ENCODE results near the gene PPP1R1C.
"Not testable (repeated sequence)": the region's sequence is repeated elsewhere in the genome, so short reads cannot be mapped to it uniquely, and the experiment has no call there.

PPP1R1C gene

GRCh38 chr2:182015334-182016109 is 29.9 kb downstream of the PPP1R1C start:
- DNase-seq = no peak

DNA sequence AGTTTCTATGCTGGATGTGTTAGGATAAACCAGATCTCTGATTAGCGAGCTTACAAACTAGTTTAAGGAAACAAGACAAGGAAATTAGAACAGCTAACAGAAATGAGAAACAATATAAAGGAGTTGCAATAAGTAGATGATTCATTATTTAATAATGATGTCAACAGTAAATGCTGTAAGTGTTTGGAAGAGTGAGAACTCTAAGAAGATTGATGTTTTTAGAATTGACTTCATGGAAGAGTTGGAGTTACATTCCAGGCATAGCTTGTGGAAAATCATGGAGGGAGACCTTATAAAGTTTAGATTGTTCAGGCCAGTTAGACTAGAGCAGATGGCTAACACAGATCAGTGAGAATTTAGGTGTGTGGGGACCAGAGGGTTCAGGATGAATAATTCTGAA is 32.6 kb downstream of the PPP1R1C start:
- no peak for DNase-seq

- DNase-seq = no peak
Measured at GRCh38 chr2:182019731-182020130, 34.1 kb downstream of the PPP1R1C start.

DNA sequence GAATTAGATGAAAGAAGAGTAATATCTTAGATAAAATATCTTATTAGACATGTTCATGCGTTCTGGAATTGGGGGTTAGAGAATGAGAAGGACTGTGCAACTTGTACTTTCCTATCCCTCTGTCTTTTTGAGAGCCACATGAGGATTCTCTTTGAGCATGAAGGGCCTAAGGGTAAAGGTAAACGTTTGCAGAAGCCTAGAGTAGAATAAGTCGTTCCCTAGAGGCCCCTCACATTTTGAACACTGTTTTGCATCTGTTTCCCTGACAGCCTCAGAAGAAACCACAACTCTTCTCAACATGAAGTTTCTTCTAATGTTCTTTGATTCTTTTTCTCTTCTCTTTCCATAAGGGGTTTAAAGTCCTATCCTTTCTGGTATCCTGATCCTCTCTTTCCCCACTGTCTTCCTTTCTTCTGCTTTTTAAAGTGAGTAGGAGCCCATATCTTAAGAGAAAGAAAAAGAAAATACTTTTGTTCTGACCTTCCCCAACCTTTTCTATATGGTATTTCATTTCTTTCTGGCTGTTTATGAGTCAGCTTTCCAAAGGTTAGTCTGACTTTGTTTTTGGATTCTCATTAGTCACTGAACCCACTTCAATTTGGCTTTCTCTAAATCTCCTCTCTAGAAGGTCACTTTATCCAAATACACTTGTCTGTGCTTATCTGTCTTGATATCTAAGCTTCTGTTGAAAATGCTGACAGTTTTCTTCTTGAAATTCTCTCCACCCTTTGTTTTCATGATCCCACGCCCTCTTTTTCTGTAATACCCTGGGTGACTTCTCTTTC is 34.8 kb downstream of the PPP1R1C start:
- no peak for DNase-seq

DNA sequence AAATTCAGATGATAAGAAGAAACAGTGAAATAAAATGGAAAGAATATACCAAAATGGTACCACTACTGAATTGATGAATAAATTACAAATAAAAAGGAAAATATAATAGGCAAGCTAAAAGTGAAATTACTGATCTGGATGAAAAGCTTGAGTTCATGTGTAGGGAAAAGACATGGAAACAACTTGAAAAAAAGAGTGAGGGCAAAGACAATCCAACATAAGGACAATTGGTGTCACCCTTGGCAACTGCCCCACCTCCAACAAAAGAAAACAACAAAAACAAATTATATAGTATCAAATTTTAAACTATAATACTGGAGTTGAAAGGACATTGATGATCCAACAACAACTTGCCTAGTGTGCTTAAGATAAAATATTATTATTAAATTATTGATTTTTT is 37.6 kb downstream of the PPP1R1C start:
- DNase-seq = no peak

- DNase-seq = not testable (repeated sequence)
Measured at GRCh38 chr2:182030875-182031274, 45.2 kb downstream of the PPP1R1C start.

GRCh38 chr2:182031956-182032355 is 46.3 kb downstream of the PPP1R1C start:
- no peak for DNase-seq

DNA sequence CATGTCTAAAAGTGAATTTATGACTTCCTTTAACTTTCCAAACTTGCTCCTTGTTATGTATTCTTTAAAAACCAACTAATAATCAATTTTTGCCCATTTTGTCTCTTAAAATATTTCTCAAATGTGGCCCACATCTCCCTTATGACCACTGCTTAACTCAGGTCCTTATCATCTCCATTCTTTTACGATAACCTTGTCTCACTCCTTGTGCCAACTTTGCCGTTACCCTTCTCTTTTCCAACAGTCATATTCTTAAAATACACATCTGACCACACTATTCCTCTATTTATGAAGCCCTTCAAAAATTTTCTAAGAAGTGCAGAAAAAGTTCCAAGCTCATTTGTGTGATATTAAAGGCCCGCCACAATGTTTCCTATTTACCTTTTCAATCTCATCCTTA is 47.8 kb downstream of the PPP1R1C start:
- DNase-seq = no peak

DNA sequence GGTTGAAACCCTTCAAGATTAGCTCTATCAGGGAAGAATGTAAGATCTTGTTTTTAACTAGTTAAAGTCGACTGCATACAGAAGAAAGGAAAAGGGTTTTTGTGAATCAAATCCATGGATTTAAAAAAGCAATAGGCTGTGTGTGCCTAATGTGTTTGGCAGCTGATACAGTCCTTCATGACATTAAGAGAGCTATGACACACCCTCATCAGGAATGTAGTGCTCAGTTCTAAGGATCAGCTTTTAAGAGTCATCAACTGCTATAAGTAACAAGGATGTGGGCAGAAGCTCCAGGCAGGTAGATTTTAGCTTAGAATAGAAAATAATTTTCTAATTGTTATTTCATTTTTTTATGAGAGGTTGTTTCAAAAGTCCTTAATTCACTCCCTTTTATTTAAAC is 52.9 kb downstream of the PPP1R1C start:
- no peak for DNase-seq

- DNase-seq = no peak
Measured at GRCh38 chr2:182043021-182043420, 57.4 kb downstream of the PPP1R1C start.

DNA sequence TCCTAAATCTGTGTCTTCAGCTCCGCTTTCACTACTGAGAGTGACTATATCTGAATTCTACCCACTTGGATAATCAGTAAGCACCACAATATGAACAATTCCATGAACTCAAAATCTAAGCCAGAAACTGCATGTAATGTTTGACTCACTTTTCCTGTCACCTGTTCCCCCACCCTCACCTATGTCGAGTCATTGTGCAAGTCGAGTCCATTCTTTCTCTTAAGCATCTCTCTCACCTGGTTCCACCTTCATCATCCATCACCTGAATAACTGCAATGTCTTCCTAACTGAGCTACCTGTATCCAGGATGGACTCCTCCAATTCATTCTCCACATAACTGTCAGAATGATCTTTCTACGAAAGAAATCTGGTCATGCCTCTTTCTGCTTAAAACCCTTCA is 58.2 kb downstream of the PPP1R1C start:
- no peak for DNase-seq

GRCh38 chr2:182047544-182047943 is 61.9 kb downstream of the PPP1R1C start:
- DNase-seq = no peak

GRCh38 chr2:182048088-182048487 is 62.4 kb downstream of the PPP1R1C start:
- DNase-seq = no peak

GRCh38 chr2:182048621-182049020 is 63.0 kb downstream of the PPP1R1C start:
- DNase-seq = no peak

- DNase-seq = no peak
Measured at GRCh38 chr2:182049372-182050148, 63.9 kb downstream of the PPP1R1C start.

GRCh38 chr2:182050333-182051135 is 64.9 kb downstream of the PPP1R1C start:
- DNase-seq = no peak

DNA sequence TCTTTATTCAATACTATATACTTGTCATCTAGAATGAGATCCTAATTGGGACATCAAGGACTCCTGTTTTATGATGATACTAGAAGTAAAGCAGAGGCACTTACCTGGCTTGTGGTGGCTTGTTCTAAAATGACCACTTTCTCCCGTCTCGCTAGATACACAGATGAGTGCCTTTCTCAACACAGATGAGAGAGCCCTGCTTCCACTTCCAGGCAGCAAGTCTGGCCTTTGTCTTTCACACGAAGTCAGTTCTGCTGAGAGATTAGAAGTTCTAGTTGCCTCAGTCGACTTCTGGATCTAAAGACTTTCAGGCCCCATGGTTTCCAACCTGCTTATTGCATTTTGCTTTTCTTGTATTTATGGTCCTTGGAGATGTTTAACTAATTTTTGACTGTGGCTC is 70.3 kb downstream of the PPP1R1C start:
- no peak for DNase-seq

GRCh38 chr2:182057002-182057401 is 71.3 kb downstream of the PPP1R1C start:
- DNase-seq = no peak

DNA sequence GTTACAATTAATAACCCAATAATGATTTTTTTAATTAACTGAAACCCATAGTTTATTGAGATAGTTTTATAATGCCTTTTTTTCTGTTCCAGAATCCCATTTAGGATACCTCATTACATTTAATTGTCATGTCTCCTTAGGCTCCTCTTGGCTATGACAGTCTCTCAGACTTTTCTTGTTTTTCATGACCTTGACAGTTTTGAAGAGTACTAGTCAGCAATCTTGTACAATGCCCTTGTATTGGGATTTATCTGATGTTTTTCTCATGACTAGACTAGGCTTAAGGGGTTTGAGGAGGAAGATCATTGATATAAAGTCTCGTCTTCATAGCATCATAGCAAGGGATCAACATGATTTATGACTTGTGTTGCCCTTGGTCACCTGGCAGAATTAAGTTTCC is 72.4 kb downstream of the PPP1R1C start:
- DNase-seq = no peak

DNA sequence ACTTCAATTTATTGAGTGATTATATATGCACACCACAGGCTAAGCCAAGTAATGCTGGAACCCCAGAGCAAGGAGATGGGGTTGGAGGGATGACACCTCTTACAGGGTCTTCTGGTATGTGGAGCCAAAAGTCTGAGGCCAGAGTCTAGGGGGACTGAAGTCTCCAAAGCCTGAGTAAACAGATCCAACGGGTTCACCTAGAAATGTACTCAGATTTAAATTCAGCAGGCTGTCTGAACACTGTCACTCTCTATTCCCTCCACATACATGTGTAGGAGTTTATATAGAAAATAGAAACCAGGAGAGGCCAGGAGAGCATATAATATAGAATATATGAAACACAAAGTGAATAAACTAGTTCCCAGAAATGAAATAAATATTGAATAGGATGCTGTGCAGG is 76.1 kb downstream of the PPP1R1C start:
- DNase-seq = no peak

GRCh38 chr2:182062329-182062972 is 76.8 kb downstream of the PPP1R1C start:
- DNase-seq = no peak

Measured in activated effector memory CD4-positive, alpha-beta T cell treated with Interleukin-2 at 50 U/mL for 16 hours (primary cell).